SK-N-SH treated with all-trans-retinoic acid at 6 μM for 48 hours (cell line): ENCODE data around the gene OR9Q1.

Experiments
- POU6F1 ChIP-seq: fragments of 250-450 bp; sonication (Bioruptor Pico); IDR thresholded peaks from 2 replicates; pipeline ENCODE4 v1.8.0; 2021; ENCODE audit warnings: low read depth, mild to moderate bottlenecking, moderate library complexity, borderline replicate concordance
- RARB ChIP-seq: fragments of 250-450 bp; sonication (Bioruptor Pico); IDR thresholded peaks from 2 replicates; pipeline ENCODE4 v1.8.0; 2021; ENCODE audit warnings: mild to moderate bottlenecking, moderate library complexity
- SNAI2 ChIP-seq: fragments of 250-450 bp; sonication (Bioruptor Pico); IDR thresholded peaks from 2 replicates; pipeline ENCODE4 v1.5.0; 2020; ENCODE audit warnings: mild to moderate bottlenecking, moderate library complexity
- ZC3H10 ChIP-seq: fragments of 250-450 bp; sonication (Bioruptor Pico); IDR thresholded peaks from 2 replicates; pipeline ENCODE4 v1.5.1; 2021; ENCODE audit warnings: mild to moderate bottlenecking, moderate library complexity
- TF ChIP-seq, protein P1 (sequence below): fragments of 250-450 bp; sonication (Bioruptor Pico); IDR thresholded peaks from 2 replicates; pipeline ENCODE4 v1.5.0; 2020; ENCODE audit warnings: mild to moderate bottlenecking, moderate library complexity

- no peak for TF ChIP-seq RARB (CRISPR knock-in tag)
- TF ChIP-seq ZC3H10 (CRISPR knock-in tag): no peak
- TF ChIP-seq, protein P1, sequence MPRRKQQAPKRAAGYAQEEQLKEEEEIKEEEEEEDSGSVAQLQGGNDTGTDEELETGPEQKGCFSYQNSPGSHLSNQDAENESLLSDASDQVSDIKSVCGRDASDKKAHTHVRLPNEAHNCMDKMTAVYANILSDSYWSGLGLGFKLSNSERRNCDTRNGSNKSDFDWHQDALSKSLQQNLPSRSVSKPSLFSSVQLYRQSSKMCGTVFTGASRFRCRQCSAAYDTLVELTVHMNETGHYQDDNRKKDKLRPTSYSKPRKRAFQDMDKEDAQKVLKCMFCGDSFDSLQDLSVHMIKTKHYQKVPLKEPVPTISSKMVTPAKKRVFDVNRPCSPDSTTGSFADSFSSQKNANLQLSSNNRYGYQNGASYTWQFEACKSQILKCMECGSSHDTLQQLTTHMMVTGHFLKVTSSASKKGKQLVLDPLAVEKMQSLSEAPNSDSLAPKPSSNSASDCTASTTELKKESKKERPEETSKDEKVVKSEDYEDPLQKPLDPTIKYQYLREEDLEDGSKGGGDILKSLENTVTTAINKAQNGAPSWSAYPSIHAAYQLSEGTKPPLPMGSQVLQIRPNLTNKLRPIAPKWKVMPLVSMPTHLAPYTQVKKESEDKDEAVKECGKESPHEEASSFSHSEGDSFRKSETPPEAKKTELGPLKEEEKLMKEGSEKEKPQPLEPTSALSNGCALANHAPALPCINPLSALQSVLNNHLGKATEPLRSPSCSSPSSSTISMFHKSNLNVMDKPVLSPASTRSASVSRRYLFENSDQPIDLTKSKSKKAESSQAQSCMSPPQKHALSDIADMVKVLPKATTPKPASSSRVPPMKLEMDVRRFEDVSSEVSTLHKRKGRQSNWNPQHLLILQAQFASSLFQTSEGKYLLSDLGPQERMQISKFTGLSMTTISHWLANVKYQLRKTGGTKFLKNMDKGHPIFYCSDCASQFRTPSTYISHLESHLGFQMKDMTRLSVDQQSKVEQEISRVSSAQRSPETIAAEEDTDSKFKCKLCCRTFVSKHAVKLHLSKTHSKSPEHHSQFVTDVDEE (CRISPR knock-in tag): no peak
- no peak for TF ChIP-seq SNAI2
- no peak for TF ChIP-seq POU6F1
Measured at GRCh38 chr11:58133309-58134076, 109.8 kb downstream of the OR9Q1 start.
